HG02678 (cell line): Measurements from ENCODE around the gene GNPTG.

Source experiments
- ATAC-seq: cut with Tn5 transposase; IDR thresholded peaks from one replicate; pipeline ENCODE4 v1.9.1; 2021; ENCODE audit warnings: mild to moderate bottlenecking, moderate library complexity; ENCODE audit not compliant: unreplicated experiment

Gene GNPTG

DNA sequence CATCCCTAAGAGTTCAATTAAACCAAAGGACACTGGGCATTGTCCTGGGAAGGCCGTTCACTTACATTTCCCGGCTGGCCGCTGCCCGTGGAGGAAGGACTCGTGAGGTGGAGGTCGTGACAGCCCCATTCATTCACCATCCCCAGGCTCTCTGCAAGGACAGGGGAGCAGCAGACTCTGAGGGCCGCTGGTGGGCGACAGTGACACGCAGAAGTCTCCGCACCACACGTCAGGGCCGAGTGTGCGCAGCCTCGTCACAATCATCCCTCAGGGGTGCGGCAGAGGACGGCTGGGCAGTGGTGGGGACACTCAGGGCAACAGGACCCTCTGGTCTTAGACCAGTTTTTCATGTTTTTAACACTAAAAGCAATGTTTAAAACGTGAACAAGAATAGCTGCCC, 41.1 kb downstream of the GNPTG start:
- ATAC-seq: no peak

DNA sequence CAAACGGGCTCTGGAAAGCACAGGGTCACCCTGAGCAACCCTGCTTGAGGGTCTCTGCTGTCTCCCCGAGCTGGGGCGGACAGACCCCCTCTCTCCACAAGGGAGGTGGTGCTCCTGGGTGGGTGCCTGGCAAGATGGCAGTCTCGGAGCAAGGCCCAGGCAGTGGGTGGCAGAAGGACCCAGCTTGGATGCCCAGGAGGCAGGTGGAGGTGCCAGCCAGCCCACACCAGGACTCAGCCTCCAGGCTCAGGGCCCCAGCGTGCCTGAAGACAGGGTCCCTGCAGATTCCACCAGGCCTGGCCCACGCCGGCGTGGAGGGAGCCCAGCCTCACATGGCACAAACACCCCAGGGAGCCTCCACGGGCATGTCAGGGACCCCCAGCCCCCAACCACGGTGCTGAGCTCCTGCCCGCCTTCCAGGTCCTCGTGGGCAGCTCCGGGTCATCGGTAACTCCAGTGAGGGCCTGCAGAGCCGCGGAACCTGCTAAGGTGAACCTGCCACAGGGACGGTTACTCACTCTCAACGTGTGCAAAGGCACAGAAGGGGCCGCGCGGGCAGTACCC, 42.0 kb downstream of the GNPTG start:
- no peak for ATAC-seq

DNA sequence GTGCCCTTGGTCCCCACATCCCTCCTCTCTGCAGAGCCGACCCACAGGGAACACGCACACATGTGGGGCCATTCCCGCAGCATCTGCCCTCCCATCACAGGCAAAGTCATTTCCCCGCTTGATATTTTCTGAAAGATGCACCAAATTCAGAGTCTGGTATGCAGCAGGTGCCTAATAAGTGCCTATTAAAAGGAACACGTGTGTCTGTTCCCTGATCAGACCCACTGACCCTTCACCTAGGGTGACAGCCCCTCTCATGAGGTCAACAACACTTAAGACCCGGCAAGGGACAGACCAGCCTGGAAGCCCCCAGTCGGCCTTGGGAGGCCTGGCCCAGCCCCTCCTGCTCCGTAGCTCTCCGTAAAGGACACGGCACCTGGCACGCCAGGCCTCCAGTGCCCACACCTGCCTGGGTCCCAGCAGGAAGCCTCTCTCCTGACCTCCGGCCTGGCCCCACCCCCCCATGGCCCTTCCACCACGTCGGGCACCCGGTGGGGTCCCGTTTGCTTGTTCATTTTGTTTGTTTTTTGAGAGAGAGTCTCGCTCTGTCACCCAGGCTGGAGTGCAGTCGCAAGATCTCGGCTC, 42.7 kb downstream of the GNPTG start:
- ATAC-seq: no peak

- ATAC-seq: no peak
Measured at GRCh38 chr16:1395444-1396031, 43.8 kb downstream of the GNPTG start.

- ATAC-seq: no peak
Measured at GRCh38 chr16:1397779-1398178, 46.0 kb downstream of the GNPTG start.

GRCh38 chr16:1398351-1398750, 46.6 kb downstream of the GNPTG start:
- no peak for ATAC-seq

DNA sequence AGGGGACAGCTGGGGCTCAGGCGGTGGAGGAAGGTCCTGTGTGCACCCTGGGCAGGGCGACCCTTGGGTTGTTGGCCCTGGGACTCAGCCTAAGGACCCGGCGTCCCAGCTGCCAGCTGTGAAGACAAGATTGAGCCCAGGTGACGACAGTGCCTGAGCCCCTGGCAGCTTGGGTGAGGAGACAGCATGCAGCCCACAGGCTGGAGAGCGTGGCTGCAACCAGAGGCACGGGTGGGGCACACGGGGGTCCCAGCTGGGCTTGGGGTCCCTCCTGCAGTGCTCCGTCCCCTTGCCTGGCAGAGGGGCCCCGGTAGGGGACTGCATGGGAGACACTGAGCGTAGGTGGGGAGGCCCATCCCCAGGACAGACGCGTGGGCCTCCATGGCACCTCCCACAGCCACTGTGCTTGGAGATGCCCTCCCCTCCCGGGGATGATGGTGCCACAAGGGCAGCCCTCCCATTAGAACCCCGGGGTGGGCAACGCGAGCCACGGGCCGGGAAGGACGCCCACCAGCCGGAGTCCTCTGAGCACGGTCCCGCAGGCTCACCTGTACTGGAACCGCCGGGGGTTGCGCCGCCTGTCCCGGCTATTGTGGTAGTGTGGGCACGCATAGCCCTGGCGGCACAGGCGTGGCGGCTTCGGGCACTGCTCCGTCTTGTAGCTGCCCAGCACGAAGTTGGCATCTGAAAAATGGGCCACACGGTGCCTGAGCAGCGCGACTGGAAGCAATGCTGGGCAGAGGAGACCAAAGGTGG, 47.3 kb downstream of the GNPTG start:
- ATAC-seq: no peak

DNA sequence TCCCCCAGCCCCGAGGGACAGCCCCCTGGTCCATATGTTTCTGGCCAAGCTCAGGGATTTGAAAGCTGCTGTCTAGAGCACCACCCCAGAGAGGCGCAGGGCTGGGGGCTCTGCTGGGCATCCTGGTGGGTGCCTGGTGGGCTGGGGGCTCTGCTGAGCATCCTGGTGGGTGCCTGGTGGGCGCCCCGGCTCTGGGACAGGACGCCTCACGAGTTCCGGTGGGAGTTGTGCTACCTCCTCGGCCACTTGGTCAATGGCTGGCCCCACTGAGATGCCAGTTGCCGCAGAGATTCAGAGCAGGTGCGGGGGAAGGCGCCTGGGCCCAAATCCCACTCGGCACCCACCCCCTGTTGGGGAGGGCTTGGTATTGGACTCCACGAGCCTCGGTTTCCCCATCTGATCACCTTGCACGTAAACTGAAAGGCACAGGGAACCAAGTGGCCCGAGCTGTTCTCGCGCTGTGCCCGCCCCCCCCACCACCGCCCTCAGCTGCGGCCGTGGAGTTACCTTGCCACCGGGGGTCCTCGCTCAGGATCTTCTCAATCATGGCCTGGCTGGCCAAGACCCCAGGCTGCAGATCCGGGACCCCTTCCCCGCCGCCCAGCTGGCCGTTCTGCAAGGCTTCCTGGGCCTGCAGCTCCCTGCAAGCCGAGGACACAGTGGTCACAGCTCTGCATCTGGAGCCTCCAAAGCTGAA, 49.5 kb downstream of the GNPTG start:
- ATAC-seq: no peak

- ATAC-seq: no peak
Measured at GRCh38 chr16:1401758-1402154, 50.0 kb downstream of the GNPTG start.

GRCh38 chr16:1403036-1403435, 51.3 kb downstream of the GNPTG start:
- no peak for ATAC-seq

- ATAC-seq: no peak
Measured at GRCh38 chr16:1403733-1404132, 52.0 kb downstream of the GNPTG start.

DNA sequence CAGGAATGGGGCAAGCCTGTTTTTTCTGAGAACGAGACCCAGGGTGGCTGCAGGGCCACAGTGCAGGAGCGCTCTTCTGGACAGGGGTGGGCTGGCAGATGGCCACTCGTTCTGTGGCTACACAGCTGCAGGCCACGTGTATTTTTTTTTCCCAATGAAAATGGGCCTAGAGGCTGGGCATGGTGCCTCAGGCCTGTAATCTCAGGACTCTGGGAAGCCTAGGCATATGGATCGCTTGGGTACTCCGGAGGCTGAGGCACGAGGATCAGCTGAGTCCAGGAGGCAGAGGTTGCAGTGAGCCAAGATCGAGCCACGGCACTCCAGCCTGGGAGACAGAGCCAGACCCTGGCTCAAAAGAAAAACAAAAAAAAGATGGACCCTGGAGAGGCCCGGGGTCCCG, 56.0 kb downstream of the GNPTG start:
- no peak for ATAC-seq

DNA sequence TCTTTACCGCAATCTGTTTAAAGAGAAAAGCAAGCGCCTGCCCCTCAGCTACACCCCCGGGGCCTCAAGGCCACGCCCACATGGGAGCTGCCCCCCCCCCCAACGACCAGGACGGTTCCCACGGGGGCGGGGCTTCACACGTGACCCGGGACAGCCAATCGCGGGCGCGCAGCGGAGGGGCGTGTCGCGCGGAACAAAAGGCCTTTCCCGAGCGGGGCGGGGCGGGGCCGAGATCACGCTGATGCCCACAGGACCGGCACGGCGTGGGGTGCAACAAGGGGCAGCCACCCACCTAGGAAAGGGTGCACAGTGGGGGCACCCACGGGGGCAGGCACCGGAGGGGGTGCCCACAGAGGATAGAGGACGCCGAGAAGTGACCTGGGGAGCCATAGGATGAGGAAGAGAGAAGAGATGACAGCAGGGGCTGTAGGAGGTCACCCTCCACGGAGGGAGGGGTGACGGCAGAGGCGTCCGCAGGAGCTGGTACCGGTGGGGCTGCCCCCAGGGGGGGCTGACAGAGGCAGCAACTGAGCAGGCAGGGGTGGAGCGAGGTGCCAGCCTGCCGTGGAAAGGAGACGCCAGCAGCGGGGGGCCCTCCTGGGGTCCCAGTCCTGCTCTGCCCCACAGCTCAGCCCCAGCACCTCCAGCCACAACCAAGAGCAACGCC, 56.6 kb downstream of the GNPTG start:
- ATAC-seq: no peak

- no peak for ATAC-seq
Measured at GRCh38 chr16:1412847-1413246, 61.1 kb downstream of the GNPTG start.
